Choroid plexus epithelial cell (primary cell): Measurements from ENCODE around the gene E2F3.

ENCODE experiments used
- DNase-seq: peaks from one replicate; pipeline ENCODE4 v3.0.0-alpha.2; 2010; ENCODE audit warnings: low read depth
- H3K4me3 ChIP-seq: 2 replicates; pipeline ENCODE4 v1.5.1; 2011; ENCODE audit warnings: low read depth, mild to moderate bottlenecking, control low read depth, low read length, moderate library complexity
- CTCF ChIP-seq: conservative IDR thresholded peaks from 2 replicates; pipeline ENCODE4 v1.5.1; 2011; ENCODE audit warnings: low read depth, mild to moderate bottlenecking, control low read depth, inconsistent platforms, low read length, moderate library complexity

E2F3 gene

GRCh38 chr6:20476501-20477043 is 74.9 kb downstream of the E2F3 start:
- no peak overlapping the region for H3K4me3 ChIP-seq
- TF ChIP-seq CTCF: no peak
- DNase-seq: no peak

GRCh38 chr6:20477485-20477884 is 75.8 kb downstream of the E2F3 start:
- no peak for DNase-seq
- no peak overlapping the region for H3K4me3 ChIP-seq
- no peak for TF ChIP-seq CTCF

GRCh38 chr6:20479060-20479459 is 77.4 kb downstream of the E2F3 start:
- no peak for DNase-seq
- no peak for TF ChIP-seq CTCF
- H3K4me3 ChIP-seq: no peak overlapping the region

- no peak for TF ChIP-seq CTCF
- DNase-seq: no peak
- no peak overlapping the region for H3K4me3 ChIP-seq
These were observed 77.8 kb downstream of the E2F3 start for GRCh38 chr6:20479526-20479925.

GRCh38 chr6:20481281-20481680 is 79.6 kb downstream of the E2F3 start:
- H3K4me3 ChIP-seq: no peak overlapping the region
- DNase-seq: no peak
- no peak for TF ChIP-seq CTCF

- peak; percentile 65 for DNase-seq
- no peak for TF ChIP-seq CTCF
- H3K4me3 ChIP-seq: no peak overlapping the region
These were observed 82.3 kb downstream of the E2F3 start for GRCh38 chr6:20483887-20484497.

- H3K4me3 ChIP-seq: no peak overlapping the region
- peak; percentile 37 for DNase-seq
- TF ChIP-seq CTCF: no peak
These were observed 85.0 kb downstream of the E2F3 start for GRCh38 chr6:20486641-20487040.
